ENCODE data around the gene TCEANC2.
A peak's percentile ranks its signal among the peaks of the same experiment; 100 is the strongest.

The TCEANC2 gene

DNA sequence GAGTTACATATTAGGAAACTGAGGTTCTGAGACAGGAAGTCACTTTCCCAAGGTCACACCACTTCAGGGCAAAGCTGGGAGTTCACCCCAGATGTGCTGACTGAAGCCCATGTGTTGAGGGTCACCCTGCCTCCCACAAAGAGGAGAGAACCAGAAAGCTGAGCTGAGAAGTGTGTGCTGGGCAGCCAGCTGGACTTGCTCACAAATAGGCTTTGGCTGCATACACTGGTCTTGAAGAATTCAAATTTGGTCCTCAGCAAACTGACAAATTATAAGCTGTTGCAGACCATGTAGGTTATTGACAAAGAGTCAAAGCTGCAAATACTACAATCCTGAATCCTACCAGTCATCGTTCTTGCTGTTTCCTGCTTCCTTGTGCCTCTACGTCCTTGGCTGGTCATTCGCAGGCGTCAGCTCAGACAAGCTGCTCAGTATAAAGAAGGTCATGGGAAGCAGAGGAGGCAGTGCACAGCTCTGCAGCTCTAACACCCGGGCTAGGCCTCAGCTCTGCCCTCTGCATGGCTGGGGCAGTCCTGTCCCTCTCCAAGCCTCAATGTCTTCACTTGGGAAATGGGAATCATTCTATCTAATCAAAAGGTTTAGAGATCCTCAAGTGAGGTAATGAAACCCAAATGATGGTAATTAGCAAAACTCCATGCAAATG, 59.4 kb downstream of the TCEANC2 start:
- DNase-seq (ENCODE audit: low read depth in 2 of 2, low spot score in 1 of 2), result no peak

- no peak for DNase-seq (ENCODE audit: low read depth in 2 of 2, low spot score in 1 of 2)
Observed at GRCh38 chr1:54114001-54114400, 60.6 kb downstream of the TCEANC2 start.

GRCh38 chr1:54114955-54115354, 61.5 kb downstream of the TCEANC2 start:
- DNase-seq (ENCODE audit: low read depth in 2 of 2, low spot score in 1 of 2), result no peak

DNA sequence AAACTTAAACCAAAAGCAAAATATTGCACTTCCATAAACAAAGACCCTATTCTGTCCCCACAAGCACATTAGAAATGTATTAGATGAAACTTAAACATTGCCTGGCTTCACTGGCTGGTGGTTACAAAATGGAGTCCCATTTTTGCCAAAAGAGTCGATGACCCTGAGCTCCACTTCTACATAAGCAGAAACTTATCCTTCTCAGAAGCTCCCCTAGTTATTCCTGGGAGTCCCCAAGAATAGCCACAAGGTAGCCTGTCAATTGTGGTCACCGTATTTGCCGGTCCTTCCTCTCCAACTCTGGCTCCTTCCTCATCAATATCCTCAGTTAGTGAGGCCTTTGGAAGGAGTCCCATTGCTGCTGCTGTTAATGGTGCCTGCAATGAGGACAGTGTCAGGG, 62.1 kb downstream of the TCEANC2 start:
- no peak for DNase-seq (ENCODE audit: low read depth in 2 of 2, low spot score in 1 of 2)

DNA sequence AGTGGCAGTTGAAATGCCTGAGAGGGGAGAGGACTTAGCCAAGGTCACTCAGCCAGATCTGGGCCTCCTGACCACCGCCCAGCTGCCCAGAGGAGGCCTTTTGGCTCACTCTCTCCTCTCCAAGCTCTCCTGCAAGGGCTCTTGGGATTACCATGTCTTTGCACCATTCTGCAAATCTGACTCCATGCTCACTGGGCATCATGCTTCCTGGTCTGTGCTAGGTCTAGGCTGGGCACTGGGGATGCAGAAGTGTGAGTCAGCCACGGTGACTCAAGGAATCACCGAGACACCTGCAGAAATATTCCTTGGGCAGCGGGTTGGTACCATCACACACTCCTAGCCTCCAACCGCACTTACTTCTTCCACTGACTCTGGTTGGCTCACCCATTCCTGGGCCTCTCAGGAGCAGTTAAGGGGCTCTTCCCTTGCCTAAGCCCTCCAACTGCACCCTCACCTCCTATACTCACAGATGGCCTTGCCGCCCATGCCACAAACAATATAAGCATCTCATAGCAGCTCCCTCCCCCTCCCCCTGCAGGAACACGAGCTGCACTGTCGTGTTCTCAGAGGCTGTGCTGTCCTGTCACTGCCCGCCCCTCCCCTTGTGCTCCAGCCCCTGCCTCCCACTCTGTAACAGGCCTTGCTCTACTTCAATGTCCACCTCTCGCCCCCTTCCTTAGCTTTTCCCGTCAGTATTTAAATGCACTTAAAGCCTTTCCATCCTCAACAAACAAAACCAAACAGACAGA, 64.6 kb downstream of the TCEANC2 start:
- DNase-seq (ENCODE audit: low read depth in 2 of 2, low spot score in 1 of 2), result no peak

DNA sequence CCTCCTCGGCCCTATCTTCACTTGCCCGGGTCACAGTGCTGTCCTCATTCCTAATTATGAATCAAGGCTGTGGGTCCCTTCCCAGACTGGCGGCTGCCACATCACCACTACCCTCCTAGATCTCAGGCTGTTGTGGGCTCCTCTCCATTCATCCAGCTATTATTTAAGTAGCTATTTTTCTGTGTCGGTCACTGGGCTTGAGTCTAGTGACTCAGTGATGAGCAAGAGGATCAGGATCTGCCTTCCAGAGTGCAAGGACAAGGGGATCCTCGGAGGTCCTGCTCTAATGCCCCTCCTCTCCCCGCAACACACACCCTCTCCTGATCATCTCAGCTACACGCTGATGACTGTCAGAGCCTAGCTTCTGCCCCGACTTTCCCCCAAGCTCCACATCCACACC, 65.3 kb downstream of the TCEANC2 start:
- DNase-seq (ENCODE audit: low read depth in 2 of 2, low spot score in 1 of 2), result no peak

DNA sequence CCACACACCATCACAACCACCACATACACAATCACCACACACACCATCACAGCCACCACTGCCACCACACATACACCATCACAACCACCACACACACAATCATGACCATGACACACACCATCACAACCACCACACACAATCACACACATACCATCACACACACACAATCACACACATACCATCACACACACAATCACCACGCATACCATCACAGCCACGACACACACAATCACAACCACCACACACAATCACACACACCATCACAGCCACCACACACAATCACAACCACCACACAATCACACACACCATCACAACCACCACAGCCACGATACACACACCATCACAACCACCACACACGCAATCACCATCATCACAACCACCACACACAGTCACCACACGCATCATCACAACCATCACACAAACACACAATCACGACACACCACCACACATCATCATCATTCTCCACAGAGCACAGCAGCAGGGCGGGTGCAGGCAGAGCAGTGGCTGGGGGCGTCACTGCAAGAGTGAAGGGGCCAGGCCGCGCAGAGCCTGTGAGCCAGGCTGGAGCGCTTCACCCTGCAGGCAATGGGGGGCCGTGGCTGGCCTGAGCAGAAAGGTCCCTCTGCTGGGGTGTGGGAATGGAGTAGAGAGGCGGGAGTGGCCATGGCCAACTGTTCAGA, 66.8 kb downstream of the TCEANC2 start:
- no peak for DNase-seq (ENCODE audit: low read depth in 2 of 2, low spot score in 1 of 2)

- no peak for DNase-seq (ENCODE audit: low read depth in 2 of 2, low spot score in 1 of 2)
Observed at GRCh38 chr1:54120698-54121481, 67.5 kb downstream of the TCEANC2 start.

DNA sequence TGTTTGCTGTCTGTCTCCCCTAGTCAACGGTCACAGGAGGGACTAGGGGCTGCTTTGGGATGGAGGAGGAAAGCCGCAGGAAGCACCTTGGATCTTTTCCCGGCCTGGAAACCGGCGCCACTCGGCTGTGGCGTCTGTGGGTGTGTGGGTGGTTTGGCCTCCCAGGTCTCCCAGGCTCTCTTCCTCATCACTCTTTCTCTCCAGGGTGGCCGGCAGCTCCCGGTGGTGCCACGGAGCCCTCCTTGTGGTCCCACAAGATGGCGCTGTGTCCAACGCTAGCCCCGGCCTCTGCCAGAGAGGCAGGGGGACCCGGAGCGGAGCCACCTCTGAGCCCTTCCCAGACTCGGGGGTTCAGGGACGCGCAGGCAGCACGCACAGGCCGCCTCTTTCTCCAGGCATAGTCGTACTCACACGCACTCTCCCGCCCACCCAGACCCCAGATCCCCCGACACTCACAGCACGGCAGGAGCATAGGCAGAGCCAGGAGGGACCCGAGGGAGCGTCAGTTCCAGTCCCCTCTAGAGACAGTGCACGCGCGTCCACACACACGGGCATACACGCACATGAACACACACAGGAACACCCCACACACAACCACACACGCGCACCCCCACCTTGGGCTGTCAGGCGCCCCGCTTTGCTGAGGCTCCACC, 68.2 kb downstream of the TCEANC2 start:
- DNase-seq (ENCODE audit: low read depth in 2 of 2, low spot score in 1 of 2), result peak; percentile 22 to 44

- DNase-seq (ENCODE audit: low read depth in 2 of 2, low spot score in 1 of 2), result no peak
Observed at GRCh38 chr1:54122135-54122751, 68.8 kb downstream of the TCEANC2 start.

GRCh38 chr1:54122992-54123391, 69.6 kb downstream of the TCEANC2 start:
- DNase-seq (ENCODE audit: low read depth in 2 of 2, low spot score in 1 of 2), result no peak

DNA sequence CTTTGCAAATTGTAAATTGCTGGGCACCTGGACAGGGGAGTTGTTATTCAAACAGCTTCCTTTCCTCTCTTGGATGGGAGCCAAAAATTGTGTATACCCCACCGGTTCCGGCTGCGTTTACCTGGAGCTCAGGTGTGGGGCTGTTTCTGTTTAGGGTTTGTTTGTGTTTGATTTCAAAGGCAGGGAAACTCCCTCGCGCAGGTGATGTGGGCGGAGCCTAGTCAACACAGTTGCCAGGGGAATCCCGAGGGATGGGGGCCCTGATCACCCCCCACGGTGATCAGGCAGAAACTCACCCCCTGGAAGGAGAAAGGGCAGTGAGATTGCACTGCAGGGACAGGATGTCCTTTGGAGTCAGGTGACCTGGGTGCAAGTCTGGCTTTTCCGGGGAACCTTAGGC, 71.1 kb downstream of the TCEANC2 start:
- no peak for DNase-seq (ENCODE audit: low read depth in 2 of 2, low spot score in 1 of 2)

DNA sequence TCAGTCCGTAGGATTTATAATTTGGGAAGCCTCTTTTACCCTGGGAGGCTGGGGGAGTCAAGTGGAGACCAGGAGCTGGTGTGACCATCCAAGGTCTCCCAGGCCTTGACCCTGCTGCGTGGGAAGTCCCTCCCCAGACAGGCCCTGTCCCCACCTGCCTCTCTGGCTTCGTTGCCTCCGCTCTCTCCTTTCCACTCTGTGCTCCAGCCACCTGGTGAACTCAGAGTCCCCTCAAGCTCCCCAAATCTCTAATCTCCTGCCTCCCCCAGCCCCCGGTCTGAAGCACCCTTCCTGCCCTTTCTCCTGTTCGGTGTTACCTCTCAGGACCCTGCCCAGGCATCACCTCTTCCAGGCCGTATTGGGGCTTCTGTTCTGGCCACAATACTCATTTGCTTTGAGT, 71.5 kb downstream of the TCEANC2 start:
- DNase-seq (ENCODE audit: low read depth in 2 of 2, low spot score in 1 of 2), result no peak

DNA sequence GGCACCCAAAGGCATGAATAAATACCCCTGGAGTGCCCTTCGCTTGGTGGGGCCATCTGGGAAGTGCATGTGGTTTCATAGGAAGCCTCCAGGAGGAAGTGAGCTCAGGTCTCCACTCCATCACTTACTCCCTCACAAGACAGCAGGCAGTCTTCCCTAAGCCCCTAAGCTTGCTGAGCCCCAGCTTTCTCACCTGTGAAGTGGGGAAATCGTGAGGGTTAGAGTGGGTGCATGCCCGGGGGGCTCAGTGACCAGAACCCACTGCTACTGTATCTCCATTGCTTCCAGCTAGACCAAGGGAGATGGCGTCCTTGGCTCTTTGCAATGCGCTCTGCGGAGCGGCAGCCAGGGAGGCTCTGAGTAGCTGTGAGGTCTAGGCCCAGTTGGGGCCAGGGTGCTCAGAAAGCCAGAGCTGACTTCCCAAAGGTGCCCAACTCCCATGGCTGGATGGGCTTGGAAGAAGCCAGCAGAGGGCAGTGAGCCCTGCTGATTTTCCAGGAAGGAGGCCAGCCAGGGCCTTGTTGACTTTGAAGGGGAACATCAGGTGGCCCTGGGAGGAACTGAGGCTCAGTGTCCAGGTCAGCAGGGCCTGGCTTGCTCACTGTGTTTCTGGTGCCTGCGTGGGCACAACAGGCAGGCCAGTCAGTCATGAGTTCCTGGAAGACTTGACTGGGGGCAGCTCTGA, 72.1 kb downstream of the TCEANC2 start:
- DNase-seq (ENCODE audit: low read depth in 2 of 2, low spot score in 1 of 2), result no peak

DNA sequence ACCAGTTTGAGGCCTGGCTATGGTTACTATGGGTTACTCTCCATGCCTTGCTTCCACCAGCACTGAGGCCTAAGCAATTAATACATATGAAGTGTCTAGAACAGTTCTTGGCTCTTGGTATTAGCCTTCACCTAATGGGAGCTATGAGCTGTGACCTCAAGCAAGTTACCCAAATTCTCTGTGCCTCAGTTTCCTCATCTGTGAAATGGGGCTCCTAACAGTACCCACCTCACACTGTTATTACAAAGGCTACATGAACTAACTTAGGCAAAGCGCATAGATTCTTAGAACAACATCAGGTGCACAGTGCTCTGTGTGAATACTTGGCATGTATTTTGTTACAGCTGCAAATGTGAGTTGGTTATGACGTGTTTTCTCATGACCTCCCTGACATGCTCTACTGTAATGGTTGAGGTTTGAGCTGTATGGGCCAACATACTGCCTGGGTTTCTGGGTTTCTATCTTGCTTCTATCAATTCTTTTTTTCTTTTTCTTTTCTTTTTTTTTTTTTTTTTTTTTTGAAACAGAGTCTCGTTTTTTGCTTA, 72.9 kb downstream of the TCEANC2 start:
- no peak for DNase-seq (ENCODE audit: low read depth in 2 of 2, low spot score in 1 of 2)

DNA sequence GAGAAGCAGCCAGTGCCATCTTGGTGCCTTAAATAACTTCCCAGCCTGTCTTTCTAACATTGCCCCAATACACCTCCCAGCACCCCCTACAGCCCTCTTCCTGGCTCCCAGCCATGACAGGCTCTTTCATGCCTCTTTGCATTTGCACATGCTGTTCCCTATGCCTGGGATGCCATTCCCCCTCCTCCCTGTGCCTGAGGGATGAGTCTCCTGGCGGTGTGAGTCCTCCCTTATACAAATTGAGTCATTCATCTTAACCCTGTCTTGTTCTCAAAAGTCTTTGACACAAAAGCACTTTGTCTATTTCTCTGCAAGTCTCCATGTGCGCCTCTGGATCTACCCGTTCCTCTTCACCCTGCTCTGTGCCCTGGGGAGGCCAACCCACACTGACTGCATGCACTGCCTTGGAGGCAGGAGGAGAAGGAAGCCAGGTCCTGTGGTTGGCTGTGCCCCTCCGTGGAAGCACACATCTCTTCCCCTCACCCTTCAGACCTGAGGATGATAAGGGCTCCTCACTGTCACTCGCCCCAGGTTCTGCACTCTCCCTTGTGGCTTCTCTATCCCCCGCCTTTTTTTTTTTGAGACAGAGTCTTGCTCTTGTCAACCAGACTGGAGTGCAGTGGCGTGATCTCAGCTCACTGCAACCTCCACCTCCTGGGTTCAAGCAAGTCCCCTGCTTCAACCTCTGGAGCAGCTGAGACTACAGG, 74.3 kb downstream of the TCEANC2 start:
- no peak for DNase-seq (ENCODE audit: low read depth in 2 of 2, low spot score in 1 of 2)

DNA sequence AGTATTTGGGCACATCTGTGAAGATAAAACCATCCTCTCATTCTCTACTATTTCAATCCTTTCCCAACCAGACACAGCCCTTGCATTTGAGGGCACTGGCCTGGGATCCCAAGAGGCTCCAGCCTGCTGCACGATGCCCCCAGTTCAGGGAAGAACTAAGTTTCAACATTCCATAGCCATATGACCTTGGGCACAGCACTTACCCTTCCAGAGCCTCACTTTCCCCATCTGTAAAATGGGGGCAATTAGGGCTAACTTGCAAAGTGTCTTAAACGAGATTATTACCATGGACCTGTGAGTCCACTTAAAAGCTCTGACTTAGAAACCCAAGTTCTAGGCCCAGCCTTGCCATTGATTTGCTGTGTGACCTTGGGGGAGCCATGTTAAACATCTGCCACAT, 76.5 kb downstream of the TCEANC2 start:
- no peak for DNase-seq (ENCODE audit: low read depth in 2 of 2, low spot score in 1 of 2)

DNA sequence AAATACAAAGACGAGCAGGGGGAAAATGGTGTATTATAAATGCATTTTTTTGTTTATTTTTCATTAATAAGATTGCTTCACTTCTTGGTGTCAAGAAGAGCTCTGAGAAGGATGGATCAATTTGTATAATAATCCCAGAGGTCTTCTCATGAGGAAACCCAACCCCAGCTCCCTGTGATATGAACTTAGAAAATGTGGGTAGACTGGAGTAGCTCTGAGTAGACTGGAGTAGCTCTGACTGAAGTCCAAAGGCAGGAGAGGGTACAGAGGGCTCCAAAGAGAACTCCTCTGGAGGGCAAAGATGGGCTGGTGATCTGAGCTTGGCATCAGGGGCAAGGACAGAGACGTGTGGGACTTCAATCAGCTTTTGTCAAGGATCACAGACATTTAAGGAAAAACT, 78.0 kb downstream of the TCEANC2 start:
- DNase-seq (ENCODE audit: low read depth in 2 of 2, low spot score in 1 of 2), result no peak

- DNase-seq (ENCODE audit: low read depth in 2 of 2, low spot score in 1 of 2), result no peak
Observed at GRCh38 chr1:54132495-54132894, 79.1 kb downstream of the TCEANC2 start.

All from stimulated activated CD8-positive, alpha-beta memory T cell treated with anti-CD3 and anti-CD28 coated beads, Interleukin-4, amount 100 ng/mL, for 1 hour (primary cell).